Tibial artery (tissue), 4 donors: Measurements from ENCODE around the gene MYCBP.

Source experiments
- DNase-seq, 2 donors: peaks; one replicate each; pipeline ENCODE4 v3.0.0-alpha.2; 2019
- H3K27ac ChIP-seq, 2 donors: fragments of 200-600 bp; sonication (generic) in 1 of 2; 1 replicate in 1 of 2; 2 replicates in 1 of 2; pipeline ENCODE4 v1.5.1; 2018 to 2019; ENCODE audit warnings: mild to moderate bottlenecking in 1 of 2
- H3K27me3 ChIP-seq, 2 donors: fragments of 200-600 bp; sonication (generic) in 1 of 2; one replicate each; pipeline versions ENCODE4 v1.5.1 to v1.6.0; 2016 to 2019
- H3K36me3 ChIP-seq, 3 donors: fragments of 200-600 bp; sonication (generic) in 2 of 3; one replicate each; pipeline ENCODE4 v1.5.1; 2016 to 2019; ENCODE audit warnings: mild to moderate bottlenecking in 2 of 3
- H3K4me1 ChIP-seq, 4 donors: fragments of 200-600 bp; sonication (generic) in 2 of 4; 1 replicate in 3 of 4; 2 replicates in 1 of 4; pipeline ENCODE4 v1.5.1; 2016 to 2019
- H3K4me3 ChIP-seq, 2 donors: fragments of 200-600 bp; sonication (generic) in 1 of 2; 1 replicate in 1 of 2; 2 replicates in 1 of 2; pipeline ENCODE4 v1.5.1; 2018 to 2019; ENCODE audit warnings: mild to moderate bottlenecking in 2 of 2
- H3K9me3 ChIP-seq, 3 donors: fragments of 200-600 bp; sonication (generic) in 1 of 3; one replicate each; pipeline ENCODE4 v1.5.1; 2016 to 2019
- intact Hi-C: fragments of 100-400 bp; cut with DNase I; formaldehyde crosslinking; loops from one replicate; pipeline ENCODE4 v1.15.0; 2023; ENCODE audit warnings: low total_unique reads
- TF ChIP-seq, protein P1 (sequence below), 2 experiments: fragments of 200-600 bp in 1 of 2; fragments of 450-650 bp in 1 of 2; IDR thresholded peaks; one replicate each; pipeline ENCODE4 v1.5.1; 2017 to 2019; ENCODE audit warnings: antibody characterized with exemption in 2 of 2, mild to moderate bottlenecking in 1 of 2, moderate library complexity in 1 of 2

MYCBP gene

DNA sequence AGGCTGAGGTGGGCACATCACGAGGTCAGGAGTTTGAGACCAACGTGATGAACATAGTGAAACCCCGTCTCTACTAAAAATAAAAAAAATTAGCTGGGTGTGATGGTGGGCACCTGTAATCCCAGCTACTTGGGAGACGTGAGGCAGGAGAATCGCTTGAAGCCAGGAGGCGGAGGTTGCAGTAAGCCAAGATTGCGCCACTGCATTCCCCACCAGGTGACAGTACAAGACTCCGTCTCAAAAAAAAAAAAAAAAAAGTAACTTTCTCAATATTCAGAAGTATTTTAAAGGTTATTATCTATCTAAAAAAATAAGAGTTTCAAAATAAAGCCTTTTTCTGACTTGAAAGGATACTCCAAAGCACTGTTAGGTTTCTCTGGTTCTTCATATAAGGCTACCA lies 5.9 kb downstream of the MYCBP start:
- intact Hi-C loops, result no loop called here
- peaks cover 0 to 21% (median 7%) of the 10 kb centered on the region in 4 donors for H3K4me1 ChIP-seq
- H3K27me3 ChIP-seq, result no peaks in the 10 kb centered on the region
- no peaks in the 10 kb centered on the region for H3K9me3 ChIP-seq
- no peak overlapping the region for H3K4me3 ChIP-seq
- H3K36me3 ChIP-seq, result peaks cover 0 to 13% (median 7%) of the 10 kb centered on the region in 3 donors
- no peak for DNase-seq
- TF ChIP-seq, protein P1, sequence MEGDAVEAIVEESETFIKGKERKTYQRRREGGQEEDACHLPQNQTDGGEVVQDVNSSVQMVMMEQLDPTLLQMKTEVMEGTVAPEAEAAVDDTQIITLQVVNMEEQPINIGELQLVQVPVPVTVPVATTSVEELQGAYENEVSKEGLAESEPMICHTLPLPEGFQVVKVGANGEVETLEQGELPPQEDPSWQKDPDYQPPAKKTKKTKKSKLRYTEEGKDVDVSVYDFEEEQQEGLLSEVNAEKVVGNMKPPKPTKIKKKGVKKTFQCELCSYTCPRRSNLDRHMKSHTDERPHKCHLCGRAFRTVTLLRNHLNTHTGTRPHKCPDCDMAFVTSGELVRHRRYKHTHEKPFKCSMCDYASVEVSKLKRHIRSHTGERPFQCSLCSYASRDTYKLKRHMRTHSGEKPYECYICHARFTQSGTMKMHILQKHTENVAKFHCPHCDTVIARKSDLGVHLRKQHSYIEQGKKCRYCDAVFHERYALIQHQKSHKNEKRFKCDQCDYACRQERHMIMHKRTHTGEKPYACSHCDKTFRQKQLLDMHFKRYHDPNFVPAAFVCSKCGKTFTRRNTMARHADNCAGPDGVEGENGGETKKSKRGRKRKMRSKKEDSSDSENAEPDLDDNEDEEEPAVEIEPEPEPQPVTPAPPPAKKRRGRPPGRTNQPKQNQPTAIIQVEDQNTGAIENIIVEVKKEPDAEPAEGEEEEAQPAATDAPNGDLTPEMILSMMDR (IDR thresholded peaks at IDR 0.05), result no peak
- no peak overlapping the region for H3K27ac ChIP-seq

DNA sequence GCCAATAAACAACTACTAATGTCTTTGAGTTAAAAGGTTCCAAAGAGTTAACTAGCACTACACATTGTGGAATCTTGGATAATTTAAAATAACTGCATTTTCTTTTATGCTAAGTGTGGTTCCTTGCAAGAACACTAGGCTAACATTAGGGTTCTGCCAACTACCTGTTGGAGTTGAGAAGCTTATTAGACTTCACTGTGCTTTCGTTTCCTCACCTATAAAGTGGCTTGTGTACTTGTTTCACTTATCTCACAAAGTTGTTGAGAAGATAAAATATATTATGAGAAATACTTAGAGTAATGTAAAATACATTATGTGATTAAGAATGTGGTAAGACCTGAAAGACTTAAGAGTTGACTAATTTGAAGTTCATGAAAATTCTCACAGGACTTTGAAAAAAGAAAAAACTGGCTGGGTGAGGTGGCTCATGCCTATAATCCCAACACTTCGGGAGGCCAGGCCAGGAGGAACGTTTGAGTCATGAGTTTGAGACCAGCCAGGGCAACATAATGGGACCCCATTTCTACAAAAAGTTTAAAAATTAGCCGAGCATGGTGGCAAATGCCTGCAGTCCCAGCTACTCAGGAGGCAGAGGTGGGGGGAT lies 7.9 kb downstream of the MYCBP start:
- H3K36me3 ChIP-seq, result peaks cover 0 to 13% (median 7%) of the 10 kb centered on the region in 3 donors
- TF ChIP-seq, protein P1 (IDR thresholded peaks at IDR 0.05), result no peak
- H3K4me3 ChIP-seq, result no peak overlapping the region
- intact Hi-C loops, result no loop called here
- no peaks in the 10 kb centered on the region for H3K9me3 ChIP-seq
- H3K4me1 ChIP-seq, result peaks cover 0 to 36% (median 11%) of the 10 kb centered on the region in 4 donors
- DNase-seq, result no peak
- H3K27me3 ChIP-seq, result no peaks in the 10 kb centered on the region
- no peak overlapping the region for H3K27ac ChIP-seq

DNA sequence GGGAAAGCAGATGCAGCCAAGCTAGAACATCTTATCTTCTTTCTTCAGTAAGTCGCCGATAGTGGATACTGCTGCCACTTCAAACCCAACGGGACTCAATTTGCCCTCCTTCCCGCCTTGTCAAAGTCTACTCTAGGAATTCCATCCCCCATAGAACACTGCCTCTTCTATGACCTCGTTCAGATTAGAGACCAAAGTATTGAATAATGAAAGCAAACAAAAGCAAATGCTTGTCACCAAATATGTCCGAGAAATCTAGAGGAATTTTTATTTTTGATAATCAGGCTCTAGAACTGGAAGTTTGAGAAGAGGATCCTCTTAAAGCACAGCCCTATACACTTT lies 12.7 kb downstream of the MYCBP start:
- H3K9me3 ChIP-seq, result no peaks in the 10 kb centered on the region
- H3K27ac ChIP-seq, result peak overlapping the region; percentile 83 to 97
- peaks cover 0 to 68% (median 26%) of the 10 kb centered on the region in 4 donors for H3K4me1 ChIP-seq
- no peaks in the 10 kb centered on the region for H3K27me3 ChIP-seq
- H3K36me3 ChIP-seq, result peaks cover 14 to 23% (median 20%) of the 10 kb centered on the region in 3 donors
- peak overlapping the region; percentile 97 to 98 for H3K4me3 ChIP-seq
- intact Hi-C loops, result loop anchor here (5.0 kb wide), 1 partner anchor 132 kb away; the partner anchor contains the start of gene AKIRIN1
- TF ChIP-seq, protein P1 (IDR thresholded peaks at IDR 0.05), result no peak
- DNase-seq, result no peak

DNA sequence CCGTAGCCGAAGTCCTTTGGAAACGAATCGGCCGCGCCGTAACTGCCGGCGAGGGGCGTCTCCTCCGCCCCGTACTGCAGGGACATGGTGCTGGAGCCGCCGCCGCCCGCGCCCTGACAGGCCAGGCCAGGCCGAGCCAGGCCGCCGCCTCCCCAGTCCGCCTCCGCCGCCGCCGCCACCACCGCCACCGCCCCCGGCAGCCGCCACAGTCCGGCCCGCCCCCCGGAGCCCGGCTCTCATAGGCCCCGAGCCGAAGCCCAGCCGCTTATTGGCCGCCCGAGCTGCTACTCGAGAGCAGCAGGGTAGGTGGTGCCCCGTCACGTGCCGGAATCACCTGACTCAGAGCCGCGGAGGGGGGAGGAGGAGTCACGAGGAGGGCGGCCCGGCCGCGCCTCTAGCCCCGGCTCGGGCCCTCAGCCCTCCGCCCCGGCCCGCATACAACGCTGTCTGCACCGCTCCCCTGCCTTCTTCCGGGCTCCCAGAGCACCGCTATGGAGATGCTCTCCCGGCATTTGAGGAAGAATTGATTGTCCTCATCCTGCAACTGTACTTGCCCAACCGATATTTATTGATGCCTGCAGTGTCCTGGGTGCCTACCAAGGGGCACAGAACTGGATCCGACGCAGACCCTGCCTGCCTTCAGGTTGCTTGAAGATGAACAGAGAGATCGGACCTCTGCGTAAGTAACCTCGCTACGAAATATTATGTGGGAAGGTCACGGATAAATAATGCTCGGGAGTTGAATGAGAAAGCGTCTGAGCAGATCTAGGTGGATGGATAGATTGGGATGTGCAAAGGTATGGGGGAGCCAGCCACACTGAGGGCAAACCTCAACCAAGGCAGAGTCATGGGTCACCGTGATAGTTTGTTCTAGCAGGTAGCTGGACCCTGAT lies 13.3 kb downstream of the MYCBP start, which contains the start of gene RRAGC:
Gene RRAGC, minus strand, starts transcription at position 212 of the 893 bp plus-strand sequence. Its CDS starts 126 bp downstream, at position 86.
- intact Hi-C loops, result loop anchor here (5.0 kb wide), 1 partner anchor 132 kb away; the partner anchor contains the start of gene AKIRIN1
- Histone ChIP-seq H3K27me3 (no peaks in the 10 kb centered on the region), H3K27ac (peak within 1 kb of the TSS; percentile 96 to 97), H3K9me3 (no peaks in the 10 kb centered on the region), H3K4me3 (peak within 1 kb of the TSS; percentile 97 to 98), H3K4me1 (peaks cover 0 to 73% (median 28%) of the 10 kb centered on the region in 4 donors), H3K36me3 (peaks cover 20 to 28% (median 26%) of the 10 kb centered on the region in 3 donors)
- TF ChIP-seq, protein P1 (IDR thresholded peaks at IDR 0.05), result peak in 1 of 2 experiments; percentile 11
- DNase-seq, result peak; percentile 100

DNA sequence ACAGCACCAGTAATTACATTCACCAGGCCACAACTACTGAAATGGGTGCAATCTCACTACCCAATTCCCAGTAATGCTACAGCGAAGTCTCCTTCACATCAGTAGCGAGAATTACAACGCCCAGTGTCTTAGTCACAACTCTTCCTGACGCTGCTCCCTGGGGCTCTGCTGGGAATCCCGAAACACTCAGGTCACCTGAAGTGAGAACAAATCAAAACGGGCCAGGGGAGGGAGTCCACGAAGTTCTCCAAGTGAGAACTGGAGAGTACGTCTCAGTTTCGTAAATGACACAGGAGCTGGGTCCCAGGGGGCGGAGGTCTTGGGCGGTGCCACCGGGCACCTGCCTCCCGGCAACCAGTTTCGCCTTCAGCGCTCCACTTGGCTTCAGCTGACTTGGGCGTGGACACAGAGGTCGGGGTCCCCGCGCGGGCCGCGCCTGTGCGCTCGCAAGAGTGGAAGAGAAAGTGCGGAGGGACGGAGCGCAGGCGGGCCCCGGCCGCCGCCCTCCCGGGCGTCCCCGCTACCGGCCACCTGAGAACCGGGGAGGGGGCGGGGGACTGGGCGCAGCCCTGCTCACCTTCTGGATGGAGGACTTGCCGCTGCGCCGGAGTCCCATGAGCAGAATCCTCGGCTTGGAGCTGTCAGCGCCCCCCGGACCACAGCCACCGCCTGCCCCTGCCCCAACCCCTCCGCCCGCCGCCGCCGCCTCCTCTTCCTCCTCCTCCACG lies 14.2 kb downstream of the MYCBP start:
- no peaks in the 10 kb centered on the region for H3K9me3 ChIP-seq
- peak overlapping the region; percentile 97 to 98 for H3K4me3 ChIP-seq
- TF ChIP-seq, protein P1 (IDR thresholded peaks at IDR 0.05), result no peak
- peak; percentile 59 to 81 for DNase-seq
- intact Hi-C loops, result no loop called here
- no peaks in the 10 kb centered on the region for H3K27me3 ChIP-seq
- peak overlapping the region; percentile 96 to 97 for H3K27ac ChIP-seq
- H3K36me3 ChIP-seq, result peaks cover 24 to 29% (median 26%) of the 10 kb centered on the region in 3 donors
- H3K4me1 ChIP-seq, result peaks cover 0 to 72% (median 26%) of the 10 kb centered on the region in 4 donors
